Central memory CD4-positive, alpha-beta T cell (primary cell): ENCODE measurements around the gene COL19A1.

Experiments
- DNase-seq: peaks from one replicate; pipeline ENCODE4 v3.0.0; 2022

COL19A1 gene

DNA sequence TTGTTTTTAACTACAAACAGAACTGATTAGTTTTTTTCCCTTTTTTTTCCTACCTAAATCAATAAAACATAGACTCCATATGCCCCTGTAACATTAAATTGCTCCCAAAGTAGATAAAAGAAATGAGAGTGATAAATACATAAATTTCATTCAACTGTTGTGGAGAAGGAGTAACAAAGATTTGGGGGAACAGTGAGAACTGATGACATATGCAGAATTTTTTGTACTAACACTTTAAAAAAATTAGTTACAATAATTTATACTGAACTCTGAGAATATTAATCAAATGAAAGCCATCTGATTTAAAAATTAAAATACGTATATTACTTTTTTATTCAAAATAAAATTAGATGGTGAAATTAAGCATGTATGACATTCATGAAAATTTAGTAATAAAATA, 195.7 kb downstream of the COL19A1 start:
- DNase-seq: no peak

DNA sequence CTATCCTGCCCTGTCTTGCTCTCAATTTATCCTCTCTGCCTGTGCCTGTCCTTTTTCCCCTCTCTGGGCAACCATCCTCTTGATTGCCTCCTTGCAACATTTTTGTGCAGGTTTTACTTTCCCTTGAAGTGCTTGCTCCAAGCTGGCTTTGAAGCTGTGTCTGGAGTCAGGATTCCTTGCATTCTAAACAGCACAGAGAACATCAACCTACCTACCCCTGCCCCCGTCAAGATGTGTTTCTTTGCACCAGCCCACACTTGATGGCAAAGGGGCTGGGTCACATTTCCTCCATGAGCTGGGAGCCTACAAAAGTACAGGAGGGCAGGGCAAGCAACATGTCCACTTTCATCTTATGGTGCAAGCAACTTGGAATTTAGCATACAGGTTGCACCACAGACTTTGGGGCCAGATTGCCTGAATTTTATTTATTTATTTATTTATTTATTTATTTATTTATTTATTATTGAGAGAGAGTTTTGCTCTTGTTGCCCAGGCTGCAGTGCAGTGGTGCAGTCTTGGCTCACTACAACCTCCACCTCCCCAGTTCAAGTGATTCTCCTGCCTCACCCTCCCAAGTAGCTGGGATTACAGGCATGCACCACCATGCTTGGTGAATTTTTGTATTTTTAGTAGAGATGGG, 206.3 kb downstream of the COL19A1 start:
- no peak for DNase-seq

DNA sequence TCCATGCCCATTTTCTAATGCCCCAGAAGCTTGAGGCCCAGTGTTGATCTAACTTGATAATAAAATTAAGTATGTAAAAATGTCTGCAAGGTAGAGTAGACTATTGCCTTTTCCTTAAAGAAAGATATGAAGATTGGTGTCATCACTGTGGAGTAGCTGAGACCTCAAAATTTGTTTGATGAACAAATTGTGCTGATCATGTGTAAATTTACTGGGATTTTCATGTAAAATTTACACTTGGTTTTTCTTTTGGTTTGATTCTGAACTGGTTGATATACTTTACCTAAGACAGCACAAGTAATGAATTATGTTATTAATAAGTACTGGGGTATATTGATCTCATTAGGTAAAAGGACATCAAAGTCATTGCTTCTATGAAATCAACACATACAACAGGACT, 207.3 kb downstream of the COL19A1 start:
- no peak for DNase-seq

DNA sequence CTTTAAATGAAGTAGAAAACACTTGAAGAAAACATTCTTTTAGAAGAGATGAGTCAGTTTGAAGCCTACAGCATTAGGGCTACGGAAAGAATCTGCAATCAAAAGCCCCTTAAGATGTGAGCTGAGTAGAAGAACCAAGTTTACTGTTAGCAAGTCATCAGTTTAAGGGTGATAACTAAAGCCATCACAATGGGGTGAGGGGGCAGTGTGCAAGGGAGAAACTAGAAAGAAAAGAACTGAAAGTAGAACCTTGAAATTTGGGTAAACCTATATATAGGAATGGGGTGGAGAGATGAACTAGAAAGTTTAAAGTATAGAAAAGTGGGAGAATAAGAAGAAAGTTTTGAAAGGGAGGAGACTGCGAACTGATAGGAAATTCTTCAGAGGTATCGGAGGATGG, 212.9 kb downstream of the COL19A1 start:
- DNase-seq: no peak

DNA sequence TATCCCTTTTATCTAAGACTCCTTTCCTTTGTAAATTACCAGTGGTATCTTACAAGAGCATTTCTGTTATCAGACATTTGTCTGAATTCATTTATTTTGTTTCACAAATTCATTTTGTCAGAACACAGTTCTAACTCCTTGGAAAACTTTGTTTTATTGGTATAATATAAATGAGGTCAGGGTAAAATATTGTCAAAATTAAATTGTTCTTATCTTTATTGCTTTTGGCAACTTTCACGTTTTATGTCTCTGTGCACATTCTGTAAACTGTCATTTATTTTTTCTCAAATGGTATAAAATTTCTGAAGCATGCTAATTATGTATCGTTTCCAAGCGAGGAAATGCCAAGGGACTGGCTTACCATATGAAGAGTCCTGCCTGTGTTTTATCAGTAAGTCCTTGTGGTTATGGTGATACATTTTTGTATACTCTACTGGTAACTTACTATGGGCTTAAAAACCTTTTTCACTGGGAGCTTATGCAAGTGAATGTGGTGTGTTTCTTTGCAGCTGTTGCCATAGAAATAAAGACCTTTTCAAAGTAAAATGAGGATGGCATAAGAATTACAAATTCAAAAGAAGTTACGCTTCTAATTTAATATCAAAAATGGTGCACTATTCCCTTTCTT, 214.2 kb downstream of the COL19A1 start:
- DNase-seq: no peak

DNA sequence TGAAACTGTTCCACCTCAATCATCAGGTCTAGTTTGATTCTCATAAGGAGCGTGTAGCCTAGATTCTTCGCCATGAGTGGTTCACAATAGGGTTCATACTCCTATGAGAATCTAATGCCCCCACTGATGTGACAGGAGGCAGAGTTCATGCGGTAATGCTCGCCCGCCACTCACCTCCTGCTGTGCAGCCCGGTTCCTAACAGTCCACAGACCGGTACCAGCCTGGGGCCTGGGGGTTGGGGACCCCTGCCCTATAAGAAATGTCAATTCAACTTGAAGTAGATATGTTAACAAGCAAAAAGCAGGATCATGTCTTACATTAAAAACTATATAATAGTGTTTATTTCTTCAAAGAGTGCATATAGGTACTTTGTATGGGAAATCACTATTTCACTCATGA, 216.5 kb downstream of the COL19A1 start:
- no peak for DNase-seq

DNA sequence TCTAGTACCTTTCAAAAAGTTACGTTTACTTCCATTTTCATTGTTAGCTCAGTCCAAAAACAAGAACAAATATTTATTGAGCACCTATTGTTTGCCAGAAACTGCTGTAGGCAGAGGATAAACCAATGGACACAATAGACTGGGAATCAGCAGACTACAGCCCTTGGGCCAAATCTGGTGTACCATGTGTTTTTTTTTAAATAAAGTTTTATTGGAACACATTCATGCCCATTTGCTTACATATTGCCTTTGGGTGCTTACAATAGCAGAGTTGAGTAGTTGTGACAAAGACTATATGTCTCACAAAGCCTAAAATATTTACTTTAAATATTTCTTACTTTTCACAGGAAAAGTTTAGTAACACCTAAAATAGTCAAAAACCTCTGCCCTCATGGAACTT, 220.4 kb downstream of the COL19A1 start:
- DNase-seq: no peak

DNA sequence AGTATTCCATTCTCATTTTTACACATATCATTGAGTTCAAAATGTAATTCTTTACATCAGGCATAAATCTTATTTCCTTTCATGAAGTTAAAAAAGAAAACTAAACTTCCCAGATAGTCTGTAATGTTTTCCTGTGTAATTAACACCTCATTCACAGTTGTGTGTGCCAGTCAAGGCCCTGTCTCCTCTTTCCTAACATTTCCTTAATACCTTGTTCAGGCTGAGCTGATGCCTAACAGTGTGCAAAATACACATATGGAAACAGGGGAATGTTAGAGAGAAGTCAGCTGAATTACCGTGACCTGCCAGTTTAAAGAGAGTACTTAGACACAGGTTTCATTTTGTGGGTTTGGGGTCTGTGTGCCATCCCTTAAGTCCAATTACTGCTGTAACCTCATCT, 227.8 kb downstream of the COL19A1 start:
- no peak for DNase-seq

DNA sequence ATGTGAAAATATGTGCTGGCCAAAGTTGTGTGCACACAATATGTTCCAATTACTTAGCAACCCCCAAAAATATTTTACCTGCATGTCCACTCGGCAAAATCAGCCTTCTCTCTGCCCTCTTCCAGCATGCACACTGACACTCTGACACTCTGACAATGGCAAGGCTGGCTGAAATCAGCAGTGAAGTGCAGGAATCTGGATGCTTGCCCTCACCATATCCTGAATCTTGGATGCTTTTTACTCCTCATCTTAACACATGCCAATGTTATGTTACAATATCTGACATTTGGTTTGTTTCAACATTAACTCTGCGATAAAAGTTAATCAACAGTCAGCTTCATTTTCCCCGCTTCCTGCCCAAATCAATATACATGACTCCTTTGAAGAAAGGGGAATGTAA, 233.4 kb downstream of the COL19A1 start:
- no peak for DNase-seq

DNA sequence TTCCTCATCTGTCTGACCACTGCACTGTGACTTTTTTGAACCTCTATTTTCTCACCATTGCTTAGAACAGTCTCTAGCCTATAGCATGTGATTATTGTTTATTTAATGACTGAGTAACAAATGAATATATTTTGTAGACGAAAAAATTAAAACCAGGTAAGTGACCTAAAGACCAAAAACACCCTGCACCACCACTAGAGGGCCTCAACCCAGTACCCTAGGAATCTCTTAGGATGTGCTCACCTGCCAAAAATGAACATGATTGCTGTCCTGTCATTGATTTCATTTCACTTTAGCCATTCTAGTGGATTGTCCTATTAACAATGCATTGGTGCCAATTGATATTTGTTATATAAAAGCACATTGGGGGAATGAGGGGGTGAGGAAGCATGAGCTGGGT, 237.4 kb downstream of the COL19A1 start:
- no peak for DNase-seq

DNA sequence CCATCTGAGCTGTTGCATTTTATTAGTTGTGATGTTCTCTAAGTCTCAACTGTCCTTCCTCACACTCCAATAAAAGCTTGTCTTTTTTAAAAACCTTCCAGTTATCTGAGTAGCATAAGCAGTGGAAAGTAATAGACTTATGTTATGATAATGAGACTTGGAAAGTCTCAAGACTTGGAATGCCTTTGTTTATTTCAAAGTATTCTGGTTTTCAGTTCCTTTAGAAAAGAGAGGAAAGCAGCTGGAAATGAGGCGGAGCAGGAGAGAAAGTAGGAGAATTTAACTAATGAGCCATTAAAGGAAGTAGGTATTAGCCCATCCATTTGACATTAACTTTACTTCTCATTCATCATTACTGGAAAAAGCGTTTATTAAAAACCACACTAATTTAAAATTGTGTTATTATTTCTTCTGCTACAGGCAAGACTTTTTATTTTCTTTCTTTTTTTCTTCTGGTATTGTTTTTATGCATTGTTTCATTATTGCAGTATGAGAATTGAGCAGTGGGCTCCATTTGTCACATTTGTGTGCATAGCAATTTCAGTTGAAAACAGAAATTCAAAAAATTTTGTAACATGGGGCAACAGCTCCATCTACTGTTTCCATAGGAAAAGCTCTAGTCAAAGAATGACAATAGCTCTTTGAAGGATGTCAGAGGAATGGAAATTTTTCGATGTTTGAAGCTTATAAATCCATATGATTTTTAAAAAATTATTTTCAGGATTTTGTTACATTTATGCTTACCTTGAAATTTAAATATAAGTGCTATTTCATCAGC, 241.7 kb downstream of the COL19A1 start:
- DNase-seq: peak; percentile 17

DNA sequence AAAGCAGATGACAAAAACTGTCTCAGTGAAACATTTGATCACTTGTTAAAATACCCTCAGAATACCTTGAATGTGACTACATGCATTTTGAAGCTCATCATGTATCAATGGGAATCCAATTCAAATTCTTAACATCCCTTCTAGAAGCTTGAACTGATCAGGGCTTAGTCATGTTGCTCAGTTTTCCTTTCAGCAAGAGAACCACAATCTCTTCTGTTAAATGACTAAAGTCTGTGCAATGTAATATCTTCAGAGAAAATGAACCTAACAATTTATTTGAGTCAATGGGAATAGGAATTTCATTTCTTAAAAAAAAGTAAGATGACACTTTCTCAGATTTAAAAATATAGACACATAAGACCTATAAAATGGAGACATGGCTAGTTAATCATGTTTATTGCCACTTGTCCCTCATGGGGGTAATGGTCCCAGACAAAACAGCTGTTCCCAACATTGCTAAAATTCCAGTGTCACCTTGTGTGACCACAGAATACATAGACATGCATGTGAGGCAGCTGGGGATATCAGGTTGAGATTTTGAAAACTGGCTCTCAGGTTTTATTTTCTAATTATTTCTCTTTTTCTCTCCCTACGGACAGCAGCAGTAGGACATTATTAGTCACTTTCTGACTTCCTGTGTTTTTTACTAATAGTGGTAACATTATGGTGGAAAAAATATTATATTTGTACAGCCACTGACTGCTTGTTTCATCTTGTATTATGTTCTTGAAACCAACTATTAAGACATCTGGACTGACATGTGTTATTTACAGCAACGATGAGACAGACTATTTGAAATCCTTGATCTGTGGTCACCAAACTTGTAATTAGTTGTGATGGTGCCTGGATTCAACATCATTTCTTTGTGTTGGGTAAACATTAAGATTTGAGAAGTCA, 244.0 kb downstream of the COL19A1 start:
- no peak for DNase-seq

DNA sequence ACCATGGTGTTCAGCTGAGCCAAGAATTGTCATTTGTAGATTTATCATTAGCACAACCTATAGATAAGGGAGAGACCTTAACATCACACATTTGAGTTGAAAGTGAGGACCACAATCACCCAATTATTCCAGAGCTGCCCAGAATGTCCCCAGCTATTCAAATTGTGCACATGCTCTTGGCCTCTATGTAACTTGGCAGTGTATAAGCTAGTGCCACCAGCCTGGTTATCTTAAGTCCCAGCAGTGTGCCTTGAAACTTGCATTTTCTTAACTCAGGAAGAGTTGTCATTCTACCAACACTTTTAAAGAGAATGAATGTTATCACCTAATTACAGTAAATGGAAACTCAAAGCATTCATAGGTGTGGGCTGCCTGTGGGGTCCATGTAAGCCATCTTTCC, 245.4 kb downstream of the COL19A1 start:
- no peak for DNase-seq

DNA sequence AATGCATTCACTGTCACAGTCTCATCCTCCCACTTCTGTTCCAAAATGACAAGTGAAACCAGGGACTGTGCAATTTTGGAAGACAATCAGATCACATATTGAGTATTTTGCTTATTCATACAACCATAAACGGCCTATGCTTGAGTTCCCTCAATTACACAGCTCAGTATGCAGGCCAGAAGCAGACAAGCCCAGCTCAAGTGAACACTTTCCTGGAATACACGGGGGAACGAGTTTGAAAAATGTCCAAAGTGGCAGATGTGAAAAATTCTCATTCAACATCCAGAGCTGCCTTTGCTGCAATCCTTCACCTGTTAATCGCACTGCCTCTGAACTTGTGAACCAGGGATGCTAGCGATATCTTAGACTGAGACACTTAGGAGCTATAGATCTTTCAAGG, 246.4 kb downstream of the COL19A1 start:
- DNase-seq: no peak

DNA sequence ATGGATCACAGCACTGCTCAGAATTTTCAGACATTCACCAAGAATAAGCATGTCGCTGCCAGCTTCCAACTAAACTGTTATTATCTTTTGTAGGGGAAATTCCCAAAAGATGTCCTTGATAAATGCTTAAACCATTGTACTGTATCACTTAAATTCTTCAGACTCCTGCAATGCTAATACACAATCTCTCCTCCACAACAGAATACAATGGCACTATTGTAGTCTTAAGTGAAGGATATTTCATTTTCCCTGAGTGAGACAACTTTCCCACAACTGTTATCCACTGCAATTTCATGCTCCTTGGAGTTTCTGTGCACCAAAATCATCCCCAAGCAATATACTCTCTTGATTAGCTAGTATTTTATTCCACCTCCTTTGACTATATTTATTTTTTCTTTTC, 246.8 kb downstream of the COL19A1 start:
- no peak for DNase-seq

DNA sequence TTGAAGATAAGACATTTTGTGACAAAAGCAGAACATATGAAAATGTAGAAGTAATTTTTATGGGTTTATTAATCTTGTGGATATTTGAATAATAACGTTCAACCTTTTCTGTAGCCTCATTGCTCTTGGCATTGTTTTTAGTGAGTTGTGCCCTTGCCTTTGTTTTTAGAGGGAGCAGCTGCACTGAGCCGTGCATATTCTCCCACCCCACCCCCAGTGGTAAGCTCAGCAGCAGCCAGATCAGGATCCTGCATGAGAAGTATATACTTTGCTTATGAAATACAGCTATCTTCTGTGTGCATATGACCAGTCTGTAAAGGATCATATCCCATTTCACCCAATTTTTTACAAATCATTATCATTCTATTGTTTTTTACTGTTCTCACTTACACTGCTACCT, 252.3 kb downstream of the COL19A1 start:
- no peak for DNase-seq

DNA sequence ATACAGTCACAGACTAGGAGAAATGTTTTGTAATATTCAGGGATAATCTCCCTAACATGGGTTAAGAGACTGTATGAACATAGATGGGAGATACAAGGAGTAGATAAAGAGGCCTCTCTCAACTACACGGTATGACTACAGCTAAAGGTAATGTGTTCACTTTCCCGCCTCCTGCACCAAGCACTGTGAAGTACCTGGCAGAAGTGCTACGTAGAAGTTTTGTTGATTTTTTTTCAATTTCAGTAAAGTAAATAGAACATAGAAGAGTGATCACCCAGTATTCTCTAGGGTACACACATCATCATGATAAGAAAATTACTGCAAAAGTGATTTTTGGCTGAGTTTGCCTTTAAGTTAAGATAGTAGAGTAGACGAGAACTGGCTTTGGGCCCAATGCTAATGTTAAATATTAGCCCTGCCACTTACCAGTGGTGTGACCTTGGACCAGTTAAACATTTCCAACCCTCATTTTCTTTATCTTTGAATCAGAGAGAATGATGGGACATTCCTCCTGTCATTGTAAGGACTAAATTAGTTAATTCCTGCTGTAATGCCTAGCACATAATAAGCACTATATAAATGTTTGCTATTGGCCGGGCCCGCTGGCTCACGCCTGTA, 253.0 kb downstream of the COL19A1 start:
- no peak for DNase-seq

DNA sequence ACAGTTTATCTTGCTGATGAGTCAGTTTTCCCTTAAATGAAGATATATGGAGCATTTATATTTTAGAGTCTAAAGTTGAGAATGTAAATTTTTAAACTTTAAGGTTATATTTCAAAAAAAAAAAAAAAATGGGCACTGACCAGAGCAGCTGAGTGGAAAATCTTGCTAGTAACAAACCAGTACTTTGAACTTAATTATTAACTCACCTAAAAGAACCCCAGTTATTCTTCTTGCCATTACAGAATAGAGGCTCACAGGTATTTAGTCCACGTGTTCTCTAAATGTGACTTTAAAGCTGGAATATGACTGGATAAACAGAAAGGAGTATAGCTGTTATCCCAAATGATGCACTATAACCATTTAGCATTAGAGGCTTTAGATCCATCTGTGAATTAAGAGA, 258.1 kb downstream of the COL19A1 start:
- DNase-seq: no peak

DNA sequence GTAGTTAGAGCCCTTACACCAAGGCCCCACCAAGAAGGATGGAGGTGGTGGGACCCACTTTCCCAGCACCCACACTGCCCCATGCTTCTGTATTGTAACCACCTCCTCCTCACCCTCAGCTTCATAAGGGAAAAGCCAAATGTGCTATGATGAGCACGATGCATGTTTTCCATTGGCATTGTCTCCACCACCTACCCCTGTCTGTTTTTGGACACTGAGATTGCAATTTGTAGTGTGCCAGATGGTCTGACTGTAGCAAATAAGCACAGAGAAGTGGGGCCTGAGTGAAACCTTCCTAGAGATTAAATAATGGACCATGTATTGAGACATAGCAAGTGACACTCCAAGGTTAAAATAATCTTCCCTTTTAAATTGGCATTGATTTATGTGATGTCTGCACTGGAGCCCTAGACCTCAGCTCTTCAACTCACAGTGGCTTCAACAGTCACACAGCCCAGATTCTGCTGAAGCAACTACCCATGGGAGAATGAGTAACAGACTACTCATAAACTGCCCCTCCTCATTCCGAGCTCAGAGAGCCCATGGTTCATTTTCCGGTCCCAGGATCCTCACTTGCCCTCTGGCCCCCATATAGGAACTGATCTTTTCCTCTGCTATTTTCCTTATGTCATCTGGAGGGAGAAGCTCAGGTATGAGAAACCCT, 258.7 kb downstream of the COL19A1 start:
- no peak for DNase-seq

DNA sequence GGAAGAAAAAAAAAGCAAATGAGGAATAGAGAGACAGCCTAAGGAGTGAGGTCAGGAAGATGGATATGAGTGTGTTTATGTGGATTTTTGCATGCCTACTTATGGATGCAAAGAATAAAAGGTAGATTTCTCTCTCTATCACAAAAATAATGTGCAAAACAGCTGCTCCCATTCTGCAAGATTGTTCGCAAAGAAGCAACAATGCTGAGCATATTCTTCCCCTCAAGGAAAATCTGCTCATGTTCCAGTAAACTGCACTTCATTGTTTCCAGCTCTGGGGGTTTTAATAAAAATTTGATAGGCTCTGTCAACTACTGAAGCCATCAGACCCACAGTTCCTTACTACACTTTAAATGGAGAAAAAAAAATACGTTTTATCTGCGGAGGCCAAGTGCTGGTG, 259.2 kb downstream of the COL19A1 start:
- DNase-seq: no peak

DNA sequence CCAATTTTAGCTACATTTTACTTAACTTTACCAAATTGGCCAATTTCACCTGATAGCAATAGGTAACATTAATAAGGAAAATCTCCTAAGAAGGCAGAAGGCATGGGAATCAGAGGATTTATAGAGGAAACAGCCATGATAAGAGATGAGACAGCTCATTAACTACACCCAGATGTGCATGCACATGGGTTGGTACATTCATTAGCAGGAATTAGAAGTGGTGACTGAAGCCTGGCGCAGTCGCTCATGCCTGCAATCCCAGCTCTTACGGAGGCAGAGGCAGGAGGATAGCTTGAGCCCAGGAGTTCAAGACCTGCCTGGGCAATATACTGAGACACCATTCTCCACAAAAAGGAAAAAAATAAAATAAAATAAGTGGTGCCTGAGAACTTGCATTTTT, 263.0 kb downstream of the COL19A1 start:
- DNase-seq: no peak

DNA sequence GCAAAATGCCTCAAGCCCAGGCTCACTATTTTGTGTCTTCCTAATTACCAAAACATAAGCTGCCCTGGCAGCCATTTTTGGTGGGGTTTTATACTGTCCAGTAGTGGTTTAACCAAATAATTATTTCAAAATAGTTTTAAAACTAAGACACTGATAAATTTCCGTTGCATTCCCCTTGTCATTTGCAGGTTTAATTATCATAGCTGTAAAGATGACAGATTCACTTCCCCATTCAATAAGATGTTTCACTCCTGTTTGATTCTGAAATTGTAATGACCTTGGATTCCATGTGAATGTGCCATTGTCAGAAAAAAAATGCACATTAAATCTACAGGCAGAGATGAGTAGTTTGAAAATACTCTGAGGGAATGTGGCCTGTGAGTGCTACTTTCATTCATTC, 264.5 kb downstream of the COL19A1 start:
- no peak for DNase-seq
